ENCODE results near the gene DLG3. TPM values are rescaled to one million over a fixed set of nuclear protein-coding genes. Genes with fewer than 3 reads are reported as not detected.
A peak's percentile ranks its signal among the peaks of the same experiment; 100 is the strongest.
"Not testable (repeated sequence)": the region's sequence is repeated elsewhere in the genome, so short reads cannot be mapped to it uniquely, and the experiment has no call there.

Gene DLG3
- total and polyA plus RNA-seq, 7 experiments from 2014 or later: 3.8 to 24.5 (median 4.4) TPM

- DNase-seq; H3K4me1 ChIP-seq (ENCODE audit: control insufficient read depth in 2 of 2, insufficient read depth in 2 of 2, low read length in 2 of 2); H3K27me3 ChIP-seq (ENCODE audit: control insufficient read depth in 2 of 2, insufficient read depth in 2 of 2, low read length in 2 of 2); H3K27ac Mint-ChIP-seq; POLR2A ChIA-PET; H3K9me3 ChIP-seq (ENCODE audit: control insufficient read depth in 2 of 3, low read length in 3 of 3); H3K36me3 ChIP-seq (ENCODE audit: control insufficient read depth in 2 of 3, insufficient read depth in 3 of 3, low read length in 3 of 3); H3K4me3 ChIP-seq (ENCODE audit: low read length); H3K4me1 Mint-ChIP-seq; ATAC-seq; H3K4me3 Mint-ChIP-seq; H3K27ac ChIP-seq (ENCODE audit: low read depth, low read length); H3K36me3 Mint-ChIP-seq; intact Hi-C loops (cut with micrococcal nuclease); CTCF ChIA-PET: not testable (repeated sequence)
- Mint-ChIP-seq H3K27me3 (peaks cover 5 to 15% (median 9%) of the 10 kb centered on the region in 5 donors), H3K9me3 (peaks cover 0 to 26% (median 4%) of the 10 kb centered on the region in 11 donors)
Observed at GRCh38 chrX:70515692-70516091, 71.1 kb downstream of the DLG3 start.

GRCh38 chrX:70525733-70526132, 81.1 kb downstream of the DLG3 start:
- Mint-ChIP-seq H3K4me3 (no peak overlapping the region), H3K4me1 (peaks cover 0 to 9% (median 0%) of the 10 kb centered on the region in 7 donors)

DNA sequence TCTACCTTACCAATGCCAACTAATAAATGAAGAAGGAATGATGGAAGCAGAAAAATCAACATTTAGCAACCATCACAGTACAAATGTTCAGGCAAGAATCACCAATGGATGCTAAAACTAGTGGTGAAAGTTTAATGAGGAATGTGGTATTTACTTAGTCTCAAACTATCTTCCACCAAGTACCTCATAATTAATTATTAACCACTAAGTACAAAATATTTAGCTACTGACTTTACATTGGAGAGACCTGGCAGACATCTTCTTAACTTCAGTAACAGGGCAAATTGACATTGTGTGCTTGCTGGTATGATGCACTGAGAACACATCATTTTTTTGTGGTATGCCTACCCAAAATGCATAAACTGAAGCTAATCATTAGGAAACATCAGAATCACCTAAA, 82.4 kb downstream of the DLG3 start:
- Mint-ChIP-seq H3K27ac (no peak overlapping the region), H3K36me3 (no peaks in the 10 kb centered on the region), H3K27me3 (peaks cover 0 to 2% (median 0%) of the 10 kb centered on the region in 5 donors), H3K4me3 (no peak overlapping the region), H3K9me3 (no peaks in the 10 kb centered on the region), H3K4me1 (peaks cover 0 to 9% (median 0%) of the 10 kb centered on the region in 7 donors)
- no peaks in the 10 kb centered on the region for H3K4me1 ChIP-seq (ENCODE audit: control insufficient read depth in 2 of 2, insufficient read depth in 2 of 2, low read length in 2 of 2)
- ATAC-seq (no peak), DNase-seq (no peak)
- ChIA-PET CTCF (no interaction called here), POLR2A (no interaction called here)
- H3K36me3 ChIP-seq (ENCODE audit: control insufficient read depth in 2 of 3, insufficient read depth in 3 of 3, low read length in 3 of 3): no peaks in the 10 kb centered on the region
- no peak overlapping the region for H3K4me3 ChIP-seq (ENCODE audit: low read length)
- H3K27me3 ChIP-seq (ENCODE audit: control insufficient read depth in 2 of 2, insufficient read depth in 2 of 2, low read length in 2 of 2): no peaks in the 10 kb centered on the region
- H3K9me3 ChIP-seq (ENCODE audit: control insufficient read depth in 2 of 3, low read length in 3 of 3): no peaks in the 10 kb centered on the region
- no peak overlapping the region for H3K27ac ChIP-seq (ENCODE audit: low read depth, low read length)
- intact Hi-C loops (cut with micrococcal nuclease): no loop called here

More at GRCh38 chrX:70525733-70526132, 81.1 kb downstream of the DLG3 start:
- H3K4me1 ChIP-seq (ENCODE audit: control insufficient read depth in 2 of 2, insufficient read depth in 2 of 2, low read length in 2 of 2): no peaks in the 10 kb centered on the region
- DNase-seq: no peak
- H3K36me3 ChIP-seq (ENCODE audit: control insufficient read depth in 2 of 3, insufficient read depth in 3 of 3, low read length in 3 of 3): no peaks in the 10 kb centered on the region
- Mint-ChIP-seq H3K27ac (no peak overlapping the region), H3K27me3 (no peaks in the 10 kb centered on the region), H3K36me3 (peaks cover 0 to 5% (median 0%) of the 10 kb centered on the region in 5 donors), H3K9me3 (peaks cover 0 to 8% (median 0%) of the 10 kb centered on the region in 11 donors)
- no peak for ATAC-seq
- H3K9me3 ChIP-seq (ENCODE audit: control insufficient read depth in 2 of 3, low read length in 3 of 3): no peaks in the 10 kb centered on the region
- POLR2A ChIA-PET: no interaction called here
- no peak overlapping the region for H3K4me3 ChIP-seq (ENCODE audit: low read length)
- H3K27me3 ChIP-seq (ENCODE audit: control insufficient read depth in 2 of 2, insufficient read depth in 2 of 2, low read length in 2 of 2): no peaks in the 10 kb centered on the region
- no peak overlapping the region for H3K27ac ChIP-seq (ENCODE audit: low read depth, low read length)
- CTCF ChIA-PET: no interaction called here
- intact Hi-C loops (cut with micrococcal nuclease): no loop called here

- Mint-ChIP-seq H3K27ac (peak overlapping the region in 2 of 9 donors; percentile 1 to 29), H3K27me3 (peaks cover 0 to 2% (median 0%) of the 10 kb centered on the region in 5 donors), H3K4me1 (peaks cover 0 to 9% (median 0%) of the 10 kb centered on the region in 7 donors), H3K36me3 (no peaks in the 10 kb centered on the region), H3K9me3 (no peaks in the 10 kb centered on the region), H3K4me3 (no peak overlapping the region)
- POLR2A ChIA-PET: no interaction called here
- no peak for DNase-seq
- Histone ChIP-seq H3K27me3 (ENCODE audit: control insufficient read depth in 2 of 2, insufficient read depth in 2 of 2, low read length in 2 of 2) (no peaks in the 10 kb centered on the region), H3K27ac (ENCODE audit: low read depth, low read length) (no peak overlapping the region), H3K9me3 (ENCODE audit: control insufficient read depth in 2 of 3, low read length in 3 of 3) (no peaks in the 10 kb centered on the region), H3K4me3 (ENCODE audit: low read length) (no peak overlapping the region), H3K4me1 (ENCODE audit: control insufficient read depth in 2 of 2, insufficient read depth in 2 of 2, low read length in 2 of 2) (no peaks in the 10 kb centered on the region), H3K36me3 (ENCODE audit: control insufficient read depth in 2 of 3, insufficient read depth in 3 of 3, low read length in 3 of 3) (no peaks in the 10 kb centered on the region)
- intact Hi-C loops (cut with micrococcal nuclease): no loop called here
- CTCF ChIA-PET: no interaction called here
- no peak for ATAC-seq
Observed at GRCh38 chrX:70527610-70528345, 83.1 kb downstream of the DLG3 start.

DNA sequence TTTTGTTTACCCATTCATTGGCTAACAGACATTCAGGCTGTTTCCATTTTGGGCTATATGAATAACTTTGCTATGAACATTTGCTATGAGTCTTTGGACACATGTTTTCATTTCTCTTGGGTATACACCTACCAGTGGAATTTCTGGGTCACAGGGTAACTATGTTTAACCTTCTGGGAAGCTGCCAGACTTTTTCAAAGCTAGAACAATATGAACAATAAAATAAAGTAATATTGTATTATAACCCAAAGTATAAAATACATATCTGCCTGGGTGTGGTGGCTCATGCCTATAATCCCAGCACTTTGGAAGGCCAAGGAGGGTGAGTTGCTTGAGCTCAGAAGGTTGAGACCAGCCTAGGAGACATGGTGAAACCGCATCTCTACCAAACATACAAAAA, 90.6 kb downstream of the DLG3 start:
- no peaks in the 10 kb centered on the region for H3K4me1 ChIP-seq (ENCODE audit: control insufficient read depth in 2 of 2, insufficient read depth in 2 of 2, low read length in 2 of 2)
- intact Hi-C loops (cut with micrococcal nuclease): no loop called here
- ChIA-PET CTCF (no interaction called here), POLR2A (no interaction called here)
- no peaks in the 10 kb centered on the region for H3K27me3 ChIP-seq (ENCODE audit: control insufficient read depth in 2 of 2, insufficient read depth in 2 of 2, low read length in 2 of 2)
- no peaks in the 10 kb centered on the region for H3K36me3 ChIP-seq (ENCODE audit: control insufficient read depth in 2 of 3, insufficient read depth in 3 of 3, low read length in 3 of 3)
- H3K4me3 ChIP-seq (ENCODE audit: low read length): no peak overlapping the region
- Mint-ChIP-seq H3K4me1 (no peaks in the 10 kb centered on the region), H3K36me3 (peaks cover 0 to 3% (median 0%) of the 10 kb centered on the region in 5 donors), H3K27ac (no peak overlapping the region), H3K9me3 (peaks cover 0 to 5% (median 0%) of the 10 kb centered on the region in 11 donors), H3K4me3 (no peak overlapping the region), H3K27me3 (peaks cover 6 to 16% (median 15%) of the 10 kb centered on the region in 5 donors)
- no peaks in the 10 kb centered on the region for H3K9me3 ChIP-seq (ENCODE audit: control insufficient read depth in 2 of 3, low read length in 3 of 3)
- no peak overlapping the region for H3K27ac ChIP-seq (ENCODE audit: low read depth, low read length)
- ATAC-seq: no peak
- DNase-seq: no peak

DNA sequence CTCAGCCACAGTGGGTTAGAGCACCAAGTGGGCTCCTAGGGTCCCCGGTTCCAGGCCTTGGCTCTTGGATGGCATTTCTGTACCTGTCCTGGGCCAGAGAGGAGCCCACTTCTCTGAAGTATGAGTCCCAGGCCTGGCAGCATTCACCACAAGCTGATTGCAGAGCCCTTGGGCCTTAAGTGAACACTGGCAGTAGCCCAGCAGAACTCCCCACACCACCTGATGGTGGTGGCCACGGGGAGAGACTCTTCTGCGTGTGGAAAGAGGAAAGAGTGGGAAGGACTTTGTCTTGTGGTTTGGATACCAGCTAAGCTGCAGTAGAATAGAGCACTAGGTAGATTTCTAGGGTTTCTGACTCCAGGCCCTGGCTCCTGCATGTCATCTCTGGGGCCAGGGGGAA, 104.8 kb downstream of the DLG3 start:
- no peak overlapping the region for H3K4me3 Mint-ChIP-seq
- POLR2A ChIA-PET: no interaction called here
- peaks cover 0 to 4% (median 0%) of the 10 kb centered on the region in 11 donors for H3K9me3 Mint-ChIP-seq
- Histone ChIP-seq H3K4me3 (ENCODE audit: low read length) (no peak overlapping the region), H3K36me3 (ENCODE audit: control insufficient read depth in 2 of 3, insufficient read depth in 3 of 3, low read length in 3 of 3) (no peaks in the 10 kb centered on the region), H3K27me3 (ENCODE audit: control insufficient read depth in 2 of 2, insufficient read depth in 2 of 2, low read length in 2 of 2) (no peaks in the 10 kb centered on the region), H3K27ac (ENCODE audit: low read depth, low read length) (no peak overlapping the region), H3K9me3 (ENCODE audit: control insufficient read depth in 2 of 3, low read length in 3 of 3) (no peaks in the 10 kb centered on the region), H3K4me1 (ENCODE audit: control insufficient read depth in 2 of 2, insufficient read depth in 2 of 2, low read length in 2 of 2) (no peaks in the 10 kb centered on the region)
- H3K4me1 Mint-ChIP-seq: peaks cover 0 to 8% (median 0%) of the 10 kb centered on the region in 7 donors
- CTCF ChIA-PET: no interaction called here
- no peak overlapping the region for H3K27ac Mint-ChIP-seq
- no peak for ATAC-seq
- intact Hi-C loops (cut with micrococcal nuclease): no loop called here
- DNase-seq: no peak
- no peaks in the 10 kb centered on the region for H3K36me3 Mint-ChIP-seq
- H3K27me3 Mint-ChIP-seq: no peaks in the 10 kb centered on the region

GRCh38 chrX:70552130-70552704, 107.6 kb downstream of the DLG3 start:
- no peak overlapping the region for H3K27ac ChIP-seq (ENCODE audit: low read depth, low read length)
- no peaks in the 10 kb centered on the region for H3K4me1 ChIP-seq (ENCODE audit: control insufficient read depth in 2 of 2, insufficient read depth in 2 of 2, low read length in 2 of 2)
- CTCF ChIA-PET: no interaction called here
- no peaks in the 10 kb centered on the region for H3K36me3 ChIP-seq (ENCODE audit: control insufficient read depth in 2 of 3, insufficient read depth in 3 of 3, low read length in 3 of 3)
- Mint-ChIP-seq H3K27me3 (no peaks in the 10 kb centered on the region), H3K36me3 (no peaks in the 10 kb centered on the region), H3K27ac (no peak overlapping the region), H3K4me3 (no peak overlapping the region), H3K4me1 (peaks cover 0 to 9% (median 0%) of the 10 kb centered on the region in 7 donors), H3K9me3 (no peaks in the 10 kb centered on the region)
- POLR2A ChIA-PET: no interaction called here
- DNase-seq: no peak
- H3K27me3 ChIP-seq (ENCODE audit: control insufficient read depth in 2 of 2, insufficient read depth in 2 of 2, low read length in 2 of 2): no peaks in the 10 kb centered on the region
- H3K9me3 ChIP-seq (ENCODE audit: control insufficient read depth in 2 of 3, low read length in 3 of 3): no peaks in the 10 kb centered on the region
- no peak for ATAC-seq
- H3K4me3 ChIP-seq (ENCODE audit: low read length): no peak overlapping the region
- intact Hi-C loops (cut with micrococcal nuclease): loop anchor here in 1 of 2 donors (5.0 kb wide), 1 partner anchor 355 kb away; no protein-coding TSS in a partner anchor

All from naive thymus-derived CD4-positive, alpha-beta T cell (primary cell).